ENCODE results near the gene SLC48A1. TPM values are rescaled to one million over a fixed set of nuclear protein-coding genes. Genes with fewer than 3 reads are reported as not detected.

Gene SLC48A1
- total RNA-seq, 1 experiment from 2014 or later: 20.0 TPM

DNA sequence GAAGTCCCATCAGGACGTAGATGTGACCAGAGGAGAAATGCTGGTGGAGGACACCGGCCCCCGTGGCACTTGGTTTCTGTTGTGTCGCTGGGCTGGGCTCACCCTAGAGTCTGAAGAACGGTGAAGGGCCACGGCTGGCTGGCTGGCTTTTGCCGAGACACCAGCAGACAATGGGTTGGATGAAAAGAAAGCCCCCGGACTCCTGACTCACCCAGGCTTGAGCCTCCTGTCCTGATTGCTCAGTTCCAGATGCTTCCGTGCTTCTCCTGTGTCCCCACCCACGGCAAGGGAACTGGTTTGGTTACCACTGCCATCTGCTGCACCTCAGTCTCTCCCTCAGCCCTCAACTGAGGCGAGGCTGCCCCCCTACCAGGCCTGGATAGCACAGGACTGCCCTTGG lies 37.4 kb upstream of the SLC48A1 start:
- Histone ChIP-seq H3K9ac (ENCODE audit: low read length) (no peak overlapping the region), H3K27me3 (ENCODE audit: insufficient read depth, low read length) (no peaks in the 10 kb centered on the region), H3K4me1 (ENCODE audit: control insufficient read depth in 1 of 2, insufficient read depth in 2 of 2, low read length in 2 of 2) (peaks cover 12 to 30% of the 10 kb centered on the region in 2 experiments; a peak in 3 of 4 replicates), H3K79me2 (ENCODE audit: insufficient read depth, low read length) (no peaks in the 10 kb centered on the region), H3K36me3 (ENCODE audit: control insufficient read depth in 1 of 2, insufficient read depth in 2 of 2, low read length in 2 of 2) (no peaks in the 10 kb centered on the region), H3K27ac (ENCODE audit: low read depth, low read length) (no peak overlapping the region), H3K9me3 (ENCODE audit: control insufficient read depth in 1 of 2, insufficient read depth in 1 of 2, low read depth in 1 of 2, low read length in 2 of 2) (no peaks in the 10 kb centered on the region), H3K9me2 (ENCODE audit: insufficient read depth) (no peaks in the 10 kb centered on the region), H4K20me1 (ENCODE audit: insufficient read depth) (no peaks in the 10 kb centered on the region), H2AFZ (ENCODE audit: low read depth, low read length, poor library complexity, severe bottlenecking) (no peak overlapping the region), H3K4me3 (replicated peaks in 1 of 2; ENCODE audit: low read depth in 1 of 2, low read length in 2 of 2) (no peak overlapping the region), H3K4me2 (ENCODE audit: low read length) (no peak overlapping the region)
- RAD21 ChIA-PET (ENCODE audit: low non-redundant PET in 1 of 2, low total read pairs in 2 of 2, uncharacterized antibody in 2 of 2, unreplicated experiment in 2 of 2): no interaction called here
- TF ChIP-seq ELF1 (IDR thresholded peaks at IDR 0.05; ENCODE audit: borderline replicate concordance, low read depth): no peak
- TF ChIP-seq ZFX (IDR thresholded peaks at IDR 0.05): no peak
- TF ChIP-seq CEBPB (IDR thresholded peaks at IDR 0.05; ENCODE audit: low read depth): no peak
- no peak for TF ChIP-seq SIN3A (IDR thresholded peaks at IDR 0.05; ENCODE audit: low read depth)
- no peak for DNase-seq (ENCODE audit: low read depth, low spot score)
- POLR2A ChIA-PET: no interaction called here
- ATAC-seq: no peak
- intact Hi-C loops (cut with micrococcal nuclease): no loop called here
- CTCF ChIA-PET: interaction anchor here (1.5 to 2.8 kb wide), 2 partner anchors 32 to 102 kb away, joined by 6 to 17 read pairs; no protein-coding TSS in a partner anchor
- no TSS peak for BruUV-seq (replicated peaks)

DNA sequence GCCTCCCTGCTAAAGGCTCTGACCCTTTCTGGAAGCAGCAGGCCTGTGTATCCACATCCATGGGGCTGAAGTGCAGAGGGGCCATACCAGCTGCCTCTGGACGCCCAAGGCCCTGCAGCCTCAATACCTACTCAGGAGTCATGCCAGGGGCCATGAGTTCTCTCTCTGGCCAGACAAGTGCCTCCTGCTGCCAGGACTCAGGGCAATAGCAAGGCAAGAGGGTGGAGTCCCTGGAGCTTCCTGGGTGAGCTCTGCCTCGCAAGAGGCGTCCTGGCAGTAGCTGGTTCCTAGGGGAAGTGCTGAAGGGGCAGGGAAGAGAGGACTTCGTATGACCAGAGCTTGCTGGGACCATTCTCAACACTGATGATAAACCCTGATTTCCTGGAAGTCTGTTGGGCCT lies 36.8 kb upstream of the SLC48A1 start:
- no peak overlapping the region for H3K9ac ChIP-seq (ENCODE audit: low read length)
- H3K9me3 ChIP-seq (ENCODE audit: control insufficient read depth in 1 of 2, insufficient read depth in 1 of 2, low read depth in 1 of 2, low read length in 2 of 2): no peaks in the 10 kb centered on the region
- ChIA-PET POLR2A (interaction anchor here (1.0 kb wide), 1 partner anchor 30 kb away, joined by 5 read pairs; no protein-coding TSS in a partner anchor), RAD21 (ENCODE audit: low non-redundant PET in 1 of 2, low total read pairs in 2 of 2, uncharacterized antibody in 2 of 2, unreplicated experiment in 2 of 2) (interaction anchor here in 1 of 2 experiments (0.5 kb wide), 1 partner anchor 275 kb away, joined by 5 read pairs; no protein-coding TSS in a partner anchor), CTCF (interaction anchor here (1.5 to 2.8 kb wide), 2 partner anchors 31 to 102 kb away, joined by 6 to 17 read pairs; no protein-coding TSS in a partner anchor)
- no peak overlapping the region for H3K27ac ChIP-seq (ENCODE audit: low read depth, low read length)
- H3K4me3 ChIP-seq (replicated peaks in 1 of 2; ENCODE audit: low read depth in 1 of 2, low read length in 2 of 2): no peak overlapping the region
- H3K4me1 ChIP-seq (ENCODE audit: control insufficient read depth in 1 of 2, insufficient read depth in 2 of 2, low read length in 2 of 2): peaks cover 17 to 33% of the 10 kb centered on the region in 2 experiments
- H3K4me2 ChIP-seq (ENCODE audit: low read length): no peak overlapping the region
- intact Hi-C loops (cut with micrococcal nuclease): no loop called here
- H3K27me3 ChIP-seq (ENCODE audit: insufficient read depth, low read length): no peaks in the 10 kb centered on the region
- TF ChIP-seq, protein P1, sequence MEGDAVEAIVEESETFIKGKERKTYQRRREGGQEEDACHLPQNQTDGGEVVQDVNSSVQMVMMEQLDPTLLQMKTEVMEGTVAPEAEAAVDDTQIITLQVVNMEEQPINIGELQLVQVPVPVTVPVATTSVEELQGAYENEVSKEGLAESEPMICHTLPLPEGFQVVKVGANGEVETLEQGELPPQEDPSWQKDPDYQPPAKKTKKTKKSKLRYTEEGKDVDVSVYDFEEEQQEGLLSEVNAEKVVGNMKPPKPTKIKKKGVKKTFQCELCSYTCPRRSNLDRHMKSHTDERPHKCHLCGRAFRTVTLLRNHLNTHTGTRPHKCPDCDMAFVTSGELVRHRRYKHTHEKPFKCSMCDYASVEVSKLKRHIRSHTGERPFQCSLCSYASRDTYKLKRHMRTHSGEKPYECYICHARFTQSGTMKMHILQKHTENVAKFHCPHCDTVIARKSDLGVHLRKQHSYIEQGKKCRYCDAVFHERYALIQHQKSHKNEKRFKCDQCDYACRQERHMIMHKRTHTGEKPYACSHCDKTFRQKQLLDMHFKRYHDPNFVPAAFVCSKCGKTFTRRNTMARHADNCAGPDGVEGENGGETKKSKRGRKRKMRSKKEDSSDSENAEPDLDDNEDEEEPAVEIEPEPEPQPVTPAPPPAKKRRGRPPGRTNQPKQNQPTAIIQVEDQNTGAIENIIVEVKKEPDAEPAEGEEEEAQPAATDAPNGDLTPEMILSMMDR (IDR thresholded peaks at IDR 0.05 in 2 of 3, conservative IDR thresholded peaks at IDR 0.05 in 1 of 3; ENCODE audit: borderline replicate concordance in 1 of 3, insufficient read depth in 1 of 3, low read depth in 2 of 3, low read length in 2 of 3): no peak
- no peak for TF ChIP-seq SIN3A (IDR thresholded peaks at IDR 0.05; ENCODE audit: low read depth)
- H2AFZ ChIP-seq (ENCODE audit: low read depth, low read length, poor library complexity, severe bottlenecking): no peak overlapping the region
- H4K20me1 ChIP-seq (ENCODE audit: insufficient read depth): no peaks in the 10 kb centered on the region
- no peak for ATAC-seq
- no peak for DNase-seq (ENCODE audit: low read depth, low spot score)
- no TSS peak for BruUV-seq (replicated peaks)
- H3K79me2 ChIP-seq (ENCODE audit: insufficient read depth, low read length): no peaks in the 10 kb centered on the region
- H3K9me2 ChIP-seq (ENCODE audit: insufficient read depth): no peaks in the 10 kb centered on the region
- H3K36me3 ChIP-seq (ENCODE audit: control insufficient read depth in 1 of 2, insufficient read depth in 2 of 2, low read length in 2 of 2): no peaks in the 10 kb centered on the region
